DOHH2 (cell line): Measurements from ENCODE around the gene RYR2.

Source experiments
- H3F3A ChIP-seq: fragments of 200-600 bp; sonication (generic), shearing (Covaris generic); 2 replicates; pipeline ENCODE4 v1.6.0; 2016; ENCODE audit warnings: antibody characterized with exemption, mild to moderate bottlenecking; ENCODE audit not compliant: control insufficient read depth, insufficient read depth
- H3K27ac ChIP-seq: fragments of 200-600 bp; sonication (generic); 2 replicates; pipeline ENCODE4 v1.5.1; 2014; ENCODE audit warnings: low read depth, mild to moderate bottlenecking, low read length, moderate library complexity
- H3K27me3 ChIP-seq: fragments of 200-600 bp; sonication (generic); 2 replicates; pipeline ENCODE4 v1.6.1; 2014; ENCODE audit warnings: mild to moderate bottlenecking, low read length, mixed read lengths; ENCODE audit not compliant: control insufficient read depth
- H3K36me3 ChIP-seq: fragments of 200-600 bp; sonication (generic); 2 replicates; pipeline ENCODE4 v1.6.1; 2014; ENCODE audit warnings: mild to moderate bottlenecking, low read length, moderate library complexity, mixed read lengths; ENCODE audit not compliant: control insufficient read depth
- H3K4me1 ChIP-seq: fragments of 200-600 bp; sonication (generic); 2 replicates; pipeline ENCODE4 v1.6.1; 2014; ENCODE audit warnings: mild to moderate bottlenecking, low read length, mixed read lengths; ENCODE audit not compliant: control insufficient read depth
- H3K4me2 ChIP-seq: fragments of 200-600 bp; sonication (generic); 2 replicates; pipeline ENCODE4 v1.6.0; 2014; ENCODE audit warnings: mild to moderate bottlenecking, low read length, moderate library complexity
- H3K4me3 ChIP-seq: fragments of 200-600 bp; sonication (generic); 2 replicates; pipeline ENCODE4 v1.5.1; 2014; ENCODE audit warnings: mild to moderate bottlenecking, low read length, mixed read lengths
- H3K79me2 ChIP-seq: fragments of 200-600 bp; sonication (generic); 2 replicates; pipeline ENCODE4 v1.6.1; 2014; ENCODE audit warnings: mild to moderate bottlenecking, low read length, mixed read lengths; ENCODE audit not compliant: control insufficient read depth
- H3K9me2 ChIP-seq: fragments of 200-600 bp; sonication (generic); replicated peaks from 2 replicates; pipeline ENCODE4 v1.6.1; 2014; ENCODE audit warnings: mild to moderate bottlenecking, low read length, mixed read lengths; ENCODE audit not compliant: control insufficient read depth
- H3K9me3 ChIP-seq: fragments of 200-600 bp; sonication (generic); 2 replicates; pipeline ENCODE4 v1.6.1; 2014; ENCODE audit warnings: antibody characterized with exemption, low read length, mixed read lengths; ENCODE audit not compliant: control insufficient read depth, insufficient read depth
- H4K20me1 ChIP-seq: fragments of 200-600 bp; sonication (generic); 2 replicates; pipeline ENCODE4 v1.6.0; 2014; ENCODE audit warnings: low read depth, mild to moderate bottlenecking, antibody characterized with exemption, low read length, moderate library complexity; ENCODE audit not compliant: control insufficient read depth, insufficient read depth
- EZH2phosphoT487 ChIP-seq: fragments of 200-600 bp; sonication (generic); IDR thresholded peaks from 2 replicates; pipeline ENCODE4 v1.6.1; 2017; ENCODE audit warnings: borderline replicate concordance, mild to moderate bottlenecking, antibody characterized with exemption, low read length, moderate library complexity, mixed read lengths
- TF ChIP-seq, protein P1 (sequence below): fragments of 200-600 bp; sonication (generic); IDR thresholded peaks from one replicate; pipeline ENCODE4 v1.5.1; 2014; ENCODE audit warnings: antibody characterized with exemption, mild to moderate bottlenecking, low read depth, low read length; ENCODE audit not compliant: poor library complexity, severe bottlenecking

RYR2 gene

GRCh38 chr1:237050185-237050584 is 8.2 kb downstream of the RYR2 start:
- Histone ChIP-seq H3F3A (no peaks in the 10 kb centered on the region), H3K27me3 (peaks cover under 1% of the 10 kb centered on the region; the same call in 1 of the 2 replicates), H3K4me3 (no peak overlapping the region)

DNA sequence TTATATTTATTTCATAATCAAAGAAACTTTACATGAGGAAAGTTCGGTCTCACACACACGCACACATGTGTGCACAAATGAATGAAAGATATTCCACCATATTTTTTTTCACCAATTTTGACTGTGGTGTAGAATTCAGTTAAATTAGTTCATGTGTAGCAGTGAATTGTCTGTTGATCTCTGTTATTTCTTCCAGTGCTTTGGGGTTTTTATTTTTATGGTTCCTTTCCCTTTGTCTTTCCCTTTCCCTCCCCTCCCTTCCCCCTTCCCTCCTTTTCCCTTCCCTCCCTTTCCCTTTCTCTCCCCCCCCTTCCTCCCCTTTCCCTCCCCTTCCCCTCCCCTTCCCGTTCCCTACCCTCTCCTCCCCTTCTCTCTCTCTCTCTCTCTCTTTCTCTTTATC is 8.9 kb downstream of the RYR2 start:
- TF ChIP-seq EZH2phosphoT487 = no peak
- TF ChIP-seq, protein P1, sequence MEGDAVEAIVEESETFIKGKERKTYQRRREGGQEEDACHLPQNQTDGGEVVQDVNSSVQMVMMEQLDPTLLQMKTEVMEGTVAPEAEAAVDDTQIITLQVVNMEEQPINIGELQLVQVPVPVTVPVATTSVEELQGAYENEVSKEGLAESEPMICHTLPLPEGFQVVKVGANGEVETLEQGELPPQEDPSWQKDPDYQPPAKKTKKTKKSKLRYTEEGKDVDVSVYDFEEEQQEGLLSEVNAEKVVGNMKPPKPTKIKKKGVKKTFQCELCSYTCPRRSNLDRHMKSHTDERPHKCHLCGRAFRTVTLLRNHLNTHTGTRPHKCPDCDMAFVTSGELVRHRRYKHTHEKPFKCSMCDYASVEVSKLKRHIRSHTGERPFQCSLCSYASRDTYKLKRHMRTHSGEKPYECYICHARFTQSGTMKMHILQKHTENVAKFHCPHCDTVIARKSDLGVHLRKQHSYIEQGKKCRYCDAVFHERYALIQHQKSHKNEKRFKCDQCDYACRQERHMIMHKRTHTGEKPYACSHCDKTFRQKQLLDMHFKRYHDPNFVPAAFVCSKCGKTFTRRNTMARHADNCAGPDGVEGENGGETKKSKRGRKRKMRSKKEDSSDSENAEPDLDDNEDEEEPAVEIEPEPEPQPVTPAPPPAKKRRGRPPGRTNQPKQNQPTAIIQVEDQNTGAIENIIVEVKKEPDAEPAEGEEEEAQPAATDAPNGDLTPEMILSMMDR = no peak
- H3K9me3 ChIP-seq = no peaks in the 10 kb centered on the region
- H3K36me3 ChIP-seq = no peaks in the 10 kb centered on the region
- no peak overlapping the region for H3K27ac ChIP-seq
- H3K4me3 ChIP-seq = no peak overlapping the region
- H3F3A ChIP-seq = no peaks in the 10 kb centered on the region
- H3K79me2 ChIP-seq = no peaks in the 10 kb centered on the region
- H3K4me1 ChIP-seq = no peaks in the 10 kb centered on the region
- H3K9me2 ChIP-seq = no peaks in the 10 kb centered on the region
- H3K4me2 ChIP-seq = no peak overlapping the region
- no peaks in the 10 kb centered on the region for H4K20me1 ChIP-seq
- H3K27me3 ChIP-seq = no peaks in the 10 kb centered on the region

More at GRCh38 chr1:237050185-237050584, 8.2 kb downstream of the RYR2 start:
- Histone ChIP-seq H4K20me1 (no peaks in the 10 kb centered on the region), H3K36me3 (no peaks in the 10 kb centered on the region), H3K27ac (no peak overlapping the region), H3K9me2 (no peaks in the 10 kb centered on the region), H3K4me1 (no peaks in the 10 kb centered on the region), H3K9me3 (no peaks in the 10 kb centered on the region), H3K79me2 (no peaks in the 10 kb centered on the region), H3K4me2 (no peak overlapping the region)
- TF ChIP-seq EZH2phosphoT487 = no peak
- TF ChIP-seq, protein P1 = no peak

DNA sequence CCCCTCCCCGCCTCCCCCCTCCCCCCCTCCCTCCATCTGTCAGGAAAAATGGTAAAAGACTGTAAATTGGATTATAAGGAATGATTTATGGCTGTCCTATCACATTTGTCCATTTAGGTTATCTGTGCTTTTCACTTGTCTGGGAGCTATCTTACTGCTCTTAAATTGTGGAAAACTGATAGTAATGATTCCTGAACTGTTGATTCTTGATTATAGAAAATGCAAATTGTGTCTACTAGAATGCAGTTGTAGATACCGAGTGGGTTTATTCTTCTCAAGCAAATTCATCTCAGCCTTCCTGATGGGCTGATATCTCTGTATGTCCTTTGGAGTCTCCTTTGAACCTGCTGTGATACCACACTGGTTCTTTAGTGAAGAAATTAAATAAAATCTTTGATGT is 12.3 kb downstream of the RYR2 start:
- H3K27me3 ChIP-seq = no peaks in the 10 kb centered on the region
- H3K9me3 ChIP-seq = no peaks in the 10 kb centered on the region
- no peaks in the 10 kb centered on the region for H3K9me2 ChIP-seq
- no peak overlapping the region for H3K4me3 ChIP-seq
- no peak overlapping the region for H3K27ac ChIP-seq
- no peaks in the 10 kb centered on the region for H4K20me1 ChIP-seq
- no peaks in the 10 kb centered on the region for H3K36me3 ChIP-seq
- TF ChIP-seq EZH2phosphoT487 = no peak
- TF ChIP-seq, protein P1 = no peak
- H3K4me1 ChIP-seq = no peaks in the 10 kb centered on the region
- H3K4me2 ChIP-seq = no peak overlapping the region
- H3F3A ChIP-seq = no peaks in the 10 kb centered on the region
- H3K79me2 ChIP-seq = no peaks in the 10 kb centered on the region
